Erythroblast (primary cell): ENCODE data around the gene GIN1.
"Not testable (repeated sequence)": the region's sequence is repeated elsewhere in the genome, so short reads cannot be mapped to it uniquely, and the experiment has no call there.

Experiments used
- DNase-seq, 2 experiments: peaks; one replicate each; lab custom pipeline; 2025; lab: John Stamatoyannopoulos, UW
- GATA1 ChIP-seq: IDR thresholded peaks from 2 replicates; pipeline ENCODE4 v1.6.1; 2011; ENCODE audit warnings: low read depth, mild to moderate bottlenecking, control low read depth, low read length, moderate library complexity
- POLR2A ChIP-seq: IDR thresholded peaks from 2 replicates; pipeline ENCODE4 v1.6.1; 2011; ENCODE audit warnings: mild to moderate bottlenecking, low read length

The GIN1 gene, protein sequence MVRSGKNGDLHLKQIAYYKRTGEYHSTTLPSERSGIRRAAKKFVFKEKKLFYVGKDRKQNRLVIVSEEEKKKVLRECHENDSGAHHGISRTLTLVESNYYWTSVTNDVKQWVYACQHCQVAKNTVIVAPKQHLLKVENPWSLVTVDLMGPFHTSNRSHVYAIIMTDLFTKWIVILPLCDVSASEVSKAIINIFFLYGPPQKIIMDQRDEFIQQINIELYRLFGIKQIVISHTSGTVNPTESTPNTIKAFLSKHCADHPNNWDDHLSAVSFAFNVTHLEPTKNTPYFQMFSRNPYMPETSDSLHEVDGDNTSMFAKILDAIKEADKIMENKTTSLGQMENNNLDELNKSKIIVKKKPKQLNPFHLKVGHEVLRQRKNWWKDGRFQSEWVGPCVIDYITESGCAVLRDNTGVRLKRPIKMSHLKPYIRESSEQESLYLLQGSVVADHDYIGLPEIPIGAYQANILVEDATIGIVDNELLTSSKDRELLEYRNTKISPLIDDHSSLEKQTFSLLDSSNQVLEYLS

DNA sequence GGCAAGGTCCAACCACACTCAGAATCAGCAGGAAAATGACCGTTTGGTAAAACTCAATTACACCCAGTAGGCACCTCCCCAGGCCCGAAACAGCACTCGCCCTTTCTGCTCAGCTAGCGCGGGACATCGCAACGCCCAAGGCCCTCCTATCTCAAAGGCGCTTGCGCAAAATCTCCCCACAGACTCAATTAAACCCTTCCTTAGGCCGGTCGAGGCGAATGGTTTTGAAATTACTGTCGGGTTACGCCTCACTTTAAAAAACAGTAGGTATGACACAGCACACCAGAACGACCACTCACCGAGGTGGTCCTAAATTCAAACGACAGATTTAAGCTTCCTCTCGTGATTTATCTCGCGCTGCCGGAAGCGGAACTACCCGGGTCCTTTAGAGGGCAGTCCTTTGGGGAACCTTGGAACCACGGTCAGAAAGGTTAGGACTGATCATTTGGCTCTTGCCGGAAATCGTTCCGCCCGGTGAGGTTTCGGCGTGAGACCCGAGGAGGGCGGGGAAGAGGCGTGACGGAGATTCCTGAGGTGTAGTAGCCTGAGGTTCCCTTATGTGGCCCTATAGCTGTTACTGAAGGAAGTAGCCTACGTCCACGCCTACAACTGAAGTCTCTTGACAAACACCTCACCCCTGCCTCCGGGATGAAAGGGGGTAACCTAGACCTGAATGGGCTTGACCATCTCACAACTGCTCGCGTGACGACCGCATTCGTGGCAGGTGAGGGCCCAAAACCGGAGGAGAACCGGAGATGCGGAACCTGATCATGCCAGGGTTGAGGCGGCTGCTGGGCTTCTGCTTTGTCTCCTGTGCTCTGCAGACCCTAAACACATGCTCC lies at the start of gene GIN1, which contains the start of gene PPIP5K2:
Gene GIN1 (minus strand): TSS at position 374 of the 842 bp plus-strand sequence. CDS start 11,431 bp downstream, outside the sequence.
Gene PPIP5K2 (plus strand): TSS at position 537 of the 842 bp plus-strand sequence. CDS start 9,289 bp downstream, outside the sequence.
- peak; percentile 98 to 99 for DNase-seq
- TF ChIP-seq POLR2A (peak; percentile 97), GATA1 (no peak)

DNA sequence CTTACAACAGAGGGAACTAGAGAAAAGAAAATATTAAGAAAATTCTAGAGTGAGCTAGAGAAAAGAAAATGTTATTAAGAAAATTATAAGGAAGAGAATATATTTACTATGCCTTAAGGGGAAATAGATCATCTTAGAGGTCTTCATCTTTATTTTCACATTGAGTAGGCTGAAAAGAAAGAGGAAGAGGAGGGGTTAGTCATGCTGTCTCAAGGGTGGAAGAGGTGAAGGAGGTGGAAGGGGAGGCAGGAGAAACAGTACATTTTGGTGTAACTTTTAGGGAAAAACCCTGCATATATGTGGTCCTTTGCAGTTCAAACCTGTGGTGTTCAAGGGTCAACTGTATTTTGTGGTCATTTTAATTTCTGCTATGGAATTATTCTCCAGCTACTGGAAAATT lies 46.8 kb upstream of the GIN1 start:
- no peak for TF ChIP-seq POLR2A
- TF ChIP-seq GATA1, result no peak
- no peak for DNase-seq

DNA sequence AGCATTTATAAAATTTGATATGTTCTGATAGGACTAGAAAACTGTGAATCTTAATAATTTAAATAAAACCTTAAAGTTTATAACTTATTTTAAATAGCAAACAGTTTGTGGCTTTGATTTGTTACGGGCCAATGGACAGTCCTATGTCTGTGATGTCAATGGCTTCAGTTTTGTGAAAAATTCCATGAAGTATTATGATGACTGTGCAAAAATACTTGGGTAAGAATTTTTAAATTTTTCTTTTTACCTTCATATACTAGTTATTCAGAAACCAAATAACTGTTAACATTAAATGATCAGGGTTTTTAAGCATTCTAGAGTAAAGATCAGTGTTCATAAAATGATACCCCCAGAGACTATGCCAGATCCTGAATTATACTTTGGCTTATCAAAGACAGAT lies 31.2 kb upstream of the GIN1 start:
- TF ChIP-seq POLR2A (no peak), GATA1 (no peak)
- no peak for DNase-seq

DNA sequence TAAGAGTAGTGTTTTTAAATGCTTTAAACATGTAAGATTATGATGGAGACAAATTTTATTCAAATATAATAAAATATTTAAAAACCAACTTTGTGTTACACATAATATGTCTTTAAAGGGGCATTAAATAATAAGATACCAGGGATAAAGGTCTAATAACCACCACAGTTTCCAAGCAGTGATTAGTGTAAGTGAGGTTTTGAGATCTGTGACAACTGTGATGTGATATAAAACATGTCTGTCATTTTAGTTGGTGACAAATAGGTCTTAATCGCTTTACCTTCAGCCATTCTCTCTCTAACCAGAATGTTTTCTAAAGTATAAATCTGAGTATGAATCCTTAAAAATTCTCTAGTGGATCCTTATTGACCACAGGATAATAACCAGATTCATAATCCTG lies 28.3 kb upstream of the GIN1 start:
- TF ChIP-seq GATA1 (no peak), POLR2A (no peak)
- no peak for DNase-seq

DNA sequence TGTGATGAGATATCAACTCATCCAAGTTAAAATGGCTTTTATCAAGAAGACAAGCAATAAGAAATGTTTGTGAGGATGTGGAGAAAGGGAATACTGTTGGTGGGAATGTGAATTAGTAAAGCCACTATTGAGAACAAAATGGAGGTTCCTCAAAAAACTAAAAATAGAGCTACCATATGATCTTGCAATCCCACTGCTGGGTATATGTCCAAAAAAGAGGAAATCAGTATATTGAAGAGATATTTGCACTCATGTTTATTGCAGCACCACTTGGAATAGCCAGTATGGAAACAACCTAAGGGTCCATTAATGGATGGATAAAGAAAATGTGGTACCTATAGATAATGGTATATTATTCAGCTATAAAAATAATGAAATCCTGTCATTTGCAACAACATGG lies 25.3 kb upstream of the GIN1 start:
- no peak for TF ChIP-seq GATA1
- TF ChIP-seq POLR2A, result no peak
- DNase-seq, result no peak

DNA sequence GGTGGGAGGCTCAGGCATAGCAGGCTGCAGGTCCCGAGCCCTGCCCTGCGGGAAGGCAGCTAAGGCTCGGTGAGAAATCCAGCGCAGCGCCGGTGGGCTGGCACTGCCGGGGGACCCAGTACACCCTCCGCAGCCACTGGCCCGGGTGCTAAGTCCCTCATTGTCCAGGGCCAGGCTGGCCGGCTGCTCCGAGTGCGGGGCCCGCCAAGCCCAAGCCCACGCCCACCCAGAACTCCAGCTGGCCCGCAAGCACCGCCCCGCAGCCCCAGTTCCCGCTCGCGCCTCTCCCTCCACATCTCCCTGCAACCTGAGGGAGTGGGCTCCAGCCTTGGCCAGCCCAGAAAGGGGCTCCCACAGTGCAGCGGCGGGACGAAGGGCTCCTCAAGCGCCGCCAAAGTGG lies 22.2 kb upstream of the GIN1 start:
- DNase-seq, result not testable (repeated sequence)

DNA sequence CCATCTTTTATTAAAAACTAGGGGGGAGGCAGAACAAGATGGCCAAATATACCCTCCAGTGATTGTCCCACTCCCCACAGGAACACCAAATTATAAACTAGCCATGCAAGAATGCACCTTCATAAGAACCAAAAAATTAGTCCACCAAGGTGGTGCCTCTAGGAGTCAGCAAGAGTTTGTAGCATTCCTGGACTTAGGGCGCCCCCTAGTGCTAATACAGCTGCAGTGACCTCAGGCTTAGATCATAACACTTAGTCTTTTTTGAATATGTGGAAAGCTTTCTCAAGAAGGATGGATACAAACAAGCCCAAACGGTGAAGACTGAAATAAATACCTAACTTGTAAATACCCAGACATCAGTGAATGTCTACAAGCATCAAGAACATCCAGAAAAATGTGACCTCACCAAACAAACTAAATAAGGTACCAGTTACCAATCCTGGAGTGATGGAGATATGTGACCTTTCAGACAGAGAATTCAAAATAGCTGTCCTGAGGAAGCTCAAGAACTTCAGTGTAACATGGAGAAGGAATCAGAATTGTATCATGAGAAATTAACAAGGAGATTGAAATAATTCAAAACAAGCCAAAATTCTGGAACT lies 19.4 kb upstream of the GIN1 start:
- TF ChIP-seq POLR2A, result no peak
- DNase-seq, result peak; percentile 83 to 90

DNA sequence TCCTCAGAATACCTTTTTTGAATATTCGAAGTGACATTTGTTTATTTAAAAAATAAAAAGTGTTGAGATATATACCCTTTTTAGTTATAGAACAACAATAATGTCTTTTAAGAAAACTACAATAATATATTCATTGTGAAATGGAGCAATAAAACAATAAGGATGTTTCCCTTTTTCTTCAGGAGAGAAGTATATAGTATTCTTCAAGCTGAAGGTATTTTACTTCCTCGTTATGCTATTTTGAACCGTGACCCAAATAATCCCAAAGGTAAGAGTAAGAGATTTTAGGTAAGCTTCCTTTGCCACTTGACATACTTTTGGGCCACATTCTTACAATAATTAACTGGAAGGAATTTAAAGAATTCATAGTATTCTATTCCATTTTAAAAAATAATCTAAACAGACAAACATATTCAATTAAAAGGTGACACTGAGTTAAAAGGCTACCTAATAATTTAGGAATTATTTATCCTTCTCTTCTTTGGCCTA lies 18.3 kb upstream of the GIN1 start:
- TF ChIP-seq GATA1, result no peak
- no peak for TF ChIP-seq POLR2A
- no peak for DNase-seq

DNA sequence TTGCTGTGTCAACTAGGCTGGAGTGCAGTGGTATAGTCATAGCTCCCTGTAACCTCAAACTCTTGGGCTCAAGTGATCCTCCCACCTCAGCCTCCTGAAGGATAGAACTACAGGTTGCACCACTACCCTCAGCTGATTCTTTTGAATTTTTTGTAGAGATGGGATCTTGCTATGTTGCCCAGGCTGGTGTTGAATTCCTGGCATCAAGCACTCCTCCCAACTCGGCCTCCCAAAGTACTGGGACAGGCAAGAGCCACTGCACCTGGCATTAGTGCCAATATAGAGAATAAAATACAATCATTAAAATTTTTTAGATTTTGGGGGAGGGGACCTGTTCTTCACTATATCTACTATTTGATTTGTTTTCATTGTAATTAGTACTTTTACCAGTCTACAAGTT lies 15.5 kb upstream of the GIN1 start:
- no peak for DNase-seq
- TF ChIP-seq GATA1 (no peak), POLR2A (no peak)

DNA sequence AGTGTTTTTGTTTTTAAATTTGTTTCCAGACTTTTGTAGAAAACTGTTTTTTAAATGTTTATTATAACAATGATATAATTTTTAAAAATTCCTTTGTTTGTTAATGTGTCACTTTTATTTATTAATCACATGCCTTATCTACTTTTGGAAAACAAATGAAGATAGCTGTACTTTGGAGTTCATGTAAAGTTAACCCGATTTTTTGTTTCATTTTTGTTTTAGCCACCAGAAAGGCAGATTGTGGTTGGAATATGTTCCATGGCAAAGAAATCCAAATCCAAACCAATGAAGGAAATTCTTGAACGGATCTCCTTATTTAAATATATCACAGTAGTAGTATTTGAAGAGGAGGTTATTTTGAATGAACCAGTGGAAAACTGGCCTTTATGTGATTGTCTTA lies 13.3 kb upstream of the GIN1 start:
- no peak for TF ChIP-seq POLR2A
- no peak for TF ChIP-seq GATA1
- DNase-seq, result no peak

DNA sequence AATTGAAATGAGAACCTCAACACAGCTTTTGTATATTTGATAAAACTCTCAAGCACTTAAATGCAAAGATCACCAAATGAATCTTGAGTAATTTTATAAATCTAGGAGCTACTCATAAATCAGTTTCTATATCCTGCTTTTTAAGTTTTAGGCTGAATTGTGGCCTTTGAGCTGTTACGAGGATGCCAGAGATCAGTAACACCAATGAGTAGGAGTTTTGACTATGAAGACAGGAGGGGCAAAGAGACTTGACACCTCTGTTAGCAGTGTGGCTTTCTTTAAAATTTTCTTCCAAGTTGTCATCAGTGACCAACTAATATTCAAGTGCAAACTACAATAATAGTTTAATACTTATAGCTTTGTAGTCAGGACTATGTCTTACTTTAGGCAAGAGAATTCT lies 12.7 kb upstream of the GIN1 start:
- no peak for DNase-seq
- TF ChIP-seq GATA1 (no peak), POLR2A (no peak)

DNA sequence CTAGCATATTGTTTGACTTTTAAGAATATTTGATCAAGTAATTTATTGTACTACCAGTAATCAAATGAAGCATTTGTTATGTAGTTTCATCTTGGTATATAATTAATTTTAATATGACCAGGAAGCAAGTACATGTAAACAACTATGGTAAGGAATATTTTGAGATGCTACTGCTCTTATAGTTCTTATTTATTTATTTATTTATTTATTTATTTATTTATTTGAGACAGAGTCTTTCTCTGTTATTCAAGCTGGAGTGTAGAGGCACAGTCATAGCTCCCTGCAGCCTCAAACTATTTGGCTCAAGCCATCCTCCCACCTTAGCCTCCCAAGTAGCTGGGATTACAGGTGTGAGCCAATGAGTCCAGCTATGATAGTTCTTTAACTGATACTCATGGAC lies 8.3 kb upstream of the GIN1 start:
- TF ChIP-seq GATA1 (no peak), POLR2A (no peak)
- DNase-seq, result peak in 1 of 2 experiments; percentile 3

DNA sequence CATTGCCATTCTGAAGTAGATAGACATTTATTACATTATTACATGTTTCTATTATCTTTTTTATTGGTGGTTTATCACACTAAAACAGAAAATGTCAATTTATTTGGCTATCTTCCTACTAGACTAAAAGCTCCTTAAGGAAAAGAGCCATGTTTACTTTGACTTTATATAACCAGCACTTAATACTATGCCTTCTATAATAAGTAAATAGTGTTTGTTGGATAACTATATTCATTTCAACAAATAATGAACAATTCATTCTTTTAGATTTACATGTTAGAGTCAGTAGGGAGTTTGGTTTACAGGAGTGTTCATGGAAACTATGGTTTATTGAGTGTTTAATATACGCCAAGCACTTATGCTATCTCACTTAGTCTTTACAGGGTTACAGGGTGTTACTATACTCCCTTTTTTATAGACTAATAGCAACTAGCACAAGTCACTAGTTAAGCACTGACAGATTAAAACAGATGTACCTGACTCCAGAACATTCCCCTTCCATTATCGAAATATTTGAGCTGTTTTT lies 7.4 kb upstream of the GIN1 start:
- no peak for TF ChIP-seq POLR2A
- TF ChIP-seq GATA1, result no peak
- peak; percentile 16 to 25 for DNase-seq
